Esophagus muscularis mucosa (tissue), 3 donors: ENCODE measurements around the gene PADI4.

ENCODE experiments used
- POLR2AphosphoS5 ChIP-seq, 2 donors: sonication (generic); formaldehyde crosslinking; IDR thresholded peaks; one replicate each; pipeline ENCODE4 v1.6.1; 2017; ENCODE audit warnings: antibody characterized with exemption in 2 of 2
- TF ChIP-seq, protein P1 (sequence below), 3 experiments: fragments of 200-600 bp in 2 of 3; fragments of 450-650 bp in 1 of 3; sonication (generic) in 2 of 3; IDR thresholded peaks; one replicate each; pipeline ENCODE4 v1.5.1; 2017 to 2019; ENCODE audit warnings: antibody characterized with exemption in 3 of 3, mild to moderate bottlenecking in 2 of 3, moderate library complexity in 1 of 3

DNA sequence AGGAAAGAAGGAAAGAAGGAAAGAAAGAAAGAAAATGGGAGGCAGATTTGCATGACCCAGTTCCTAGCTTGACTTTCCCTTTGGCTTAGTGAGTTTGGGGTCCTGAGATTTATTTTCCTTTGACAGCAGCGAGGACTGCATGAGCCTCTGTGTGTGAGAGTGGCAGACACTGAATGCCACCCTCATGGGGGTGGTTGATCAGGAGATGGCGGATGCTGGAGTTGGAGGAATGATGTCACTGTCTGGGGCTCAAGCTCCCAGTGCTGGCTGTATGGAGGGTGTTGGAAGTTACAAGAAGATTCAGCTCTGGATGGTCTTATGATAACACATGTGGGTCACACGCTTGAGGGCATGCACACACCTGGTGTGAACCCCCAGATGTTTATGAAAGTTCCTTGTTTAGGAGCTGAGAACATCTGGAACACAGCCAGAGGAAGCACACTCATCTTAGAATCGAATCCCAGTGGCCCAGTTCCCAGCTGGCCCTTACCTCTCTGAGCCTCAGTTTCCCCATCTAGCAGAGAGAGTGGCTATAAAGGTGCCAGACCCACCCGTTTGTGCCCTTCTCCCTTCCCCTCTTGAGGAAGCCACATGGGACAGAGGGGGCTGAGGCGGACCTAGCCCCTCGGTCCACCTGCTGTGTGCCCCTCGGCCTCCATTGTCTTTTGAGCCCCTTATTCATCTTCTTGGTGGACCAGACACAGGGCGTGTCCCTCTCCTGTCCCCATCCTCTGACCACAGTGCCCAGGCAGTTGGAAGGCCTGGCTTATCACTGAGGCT is 5.7 kb downstream of the PADI4 start:
- TF ChIP-seq, protein P1, sequence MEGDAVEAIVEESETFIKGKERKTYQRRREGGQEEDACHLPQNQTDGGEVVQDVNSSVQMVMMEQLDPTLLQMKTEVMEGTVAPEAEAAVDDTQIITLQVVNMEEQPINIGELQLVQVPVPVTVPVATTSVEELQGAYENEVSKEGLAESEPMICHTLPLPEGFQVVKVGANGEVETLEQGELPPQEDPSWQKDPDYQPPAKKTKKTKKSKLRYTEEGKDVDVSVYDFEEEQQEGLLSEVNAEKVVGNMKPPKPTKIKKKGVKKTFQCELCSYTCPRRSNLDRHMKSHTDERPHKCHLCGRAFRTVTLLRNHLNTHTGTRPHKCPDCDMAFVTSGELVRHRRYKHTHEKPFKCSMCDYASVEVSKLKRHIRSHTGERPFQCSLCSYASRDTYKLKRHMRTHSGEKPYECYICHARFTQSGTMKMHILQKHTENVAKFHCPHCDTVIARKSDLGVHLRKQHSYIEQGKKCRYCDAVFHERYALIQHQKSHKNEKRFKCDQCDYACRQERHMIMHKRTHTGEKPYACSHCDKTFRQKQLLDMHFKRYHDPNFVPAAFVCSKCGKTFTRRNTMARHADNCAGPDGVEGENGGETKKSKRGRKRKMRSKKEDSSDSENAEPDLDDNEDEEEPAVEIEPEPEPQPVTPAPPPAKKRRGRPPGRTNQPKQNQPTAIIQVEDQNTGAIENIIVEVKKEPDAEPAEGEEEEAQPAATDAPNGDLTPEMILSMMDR (IDR thresholded peaks at IDR 0.05): no peak
- no peak for TF ChIP-seq POLR2AphosphoS5 (IDR thresholded peaks at IDR 0.05)
